ENCODE measurements around the gene TRAF7.

The TRAF7 gene

DNA sequence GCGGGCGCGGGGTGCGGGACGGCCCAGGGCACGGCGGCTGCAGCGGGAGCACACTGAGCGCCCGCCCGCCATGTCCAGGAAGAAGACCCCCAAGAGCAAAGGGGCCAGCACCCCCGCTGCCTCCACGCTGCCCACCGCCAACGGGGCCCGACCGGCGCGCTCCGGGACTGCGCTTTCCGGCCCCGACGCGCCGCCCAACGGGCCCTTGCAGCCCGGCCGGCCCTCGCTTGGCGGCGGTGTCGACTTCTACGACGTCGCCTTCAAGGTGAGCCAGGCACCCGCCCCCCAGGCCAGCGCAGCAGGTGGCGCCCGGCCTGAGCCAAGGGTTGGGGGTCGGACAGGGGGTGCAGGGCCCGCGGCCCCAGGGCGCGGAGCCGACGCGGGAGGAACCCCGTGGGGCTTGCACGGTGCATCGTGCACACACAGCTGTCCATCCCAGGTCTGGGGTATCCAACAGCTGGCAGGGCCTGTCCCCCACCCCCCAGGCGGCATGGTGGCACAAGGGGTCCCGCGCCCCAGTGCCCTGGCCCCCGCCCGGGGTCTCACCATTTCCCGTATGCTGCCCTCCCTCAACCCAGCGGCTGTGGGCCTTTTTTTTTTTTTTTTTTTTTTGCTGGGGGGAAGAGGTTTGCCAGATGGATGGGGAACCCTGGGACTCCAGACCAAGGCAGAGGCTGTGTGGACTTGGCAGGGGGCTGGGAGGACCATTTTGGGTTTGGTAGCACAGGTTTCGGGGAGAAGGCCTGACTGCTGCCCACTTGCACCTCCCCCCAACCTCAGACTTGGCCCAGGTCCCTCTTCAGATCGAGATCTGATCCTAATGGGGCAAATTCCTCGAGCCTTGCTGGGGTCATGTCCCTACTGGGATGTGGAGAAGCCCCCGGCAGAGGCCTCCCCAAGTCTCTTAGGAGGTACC is 6.6 kb upstream of the TRAF7 start:
- DNase-seq, result no peak

- no peak for DNase-seq
Observed at GRCh38 chr16:2149630-2150417, 5.8 kb upstream of the TRAF7 start.

- no peak for DNase-seq
Observed at GRCh38 chr16:2150418-2151187, 5.0 kb upstream of the TRAF7 start.

DNA sequence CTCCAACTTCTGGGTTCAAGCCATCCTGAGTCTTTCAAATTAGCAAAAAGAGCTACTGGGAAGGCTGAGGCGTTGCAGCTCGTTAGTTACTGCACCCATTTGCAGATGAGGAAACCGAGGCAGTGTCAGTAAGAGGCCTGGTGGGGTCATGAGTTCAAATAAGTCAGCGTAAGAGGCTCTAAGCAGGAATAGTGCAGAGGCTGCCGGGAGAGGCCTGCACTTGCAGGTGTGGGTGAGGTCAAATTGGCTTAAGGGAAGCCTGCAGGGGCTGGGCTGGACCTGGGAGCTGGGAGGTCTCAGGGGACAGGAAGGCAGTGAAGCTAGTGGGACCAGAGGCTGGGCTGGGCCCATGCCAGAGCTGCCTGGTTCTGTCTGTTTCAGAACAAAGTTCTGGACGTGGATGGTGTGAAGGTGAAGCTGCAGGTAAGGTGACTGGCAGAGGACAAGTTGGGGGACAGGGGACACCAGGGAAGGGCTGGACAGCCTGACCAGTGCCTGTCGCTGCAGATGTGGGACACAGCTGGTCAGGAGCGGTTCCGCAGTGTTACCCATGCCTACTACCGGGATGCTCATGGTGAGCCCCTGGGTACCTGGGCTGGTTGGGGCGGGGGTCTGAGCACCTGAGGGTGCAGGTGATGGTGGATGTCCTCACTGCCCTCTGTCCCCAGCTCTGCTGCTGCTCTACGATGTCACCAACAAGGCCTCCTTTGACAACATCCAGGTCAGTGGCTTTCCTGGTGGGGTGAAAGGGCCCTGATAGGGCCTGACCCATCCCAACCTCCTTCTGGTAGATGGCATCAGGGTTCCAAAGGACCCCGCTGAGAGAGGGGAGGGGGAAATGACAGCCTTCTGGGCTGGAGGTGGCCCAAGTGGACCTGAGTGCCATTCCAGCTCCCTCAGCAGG is 4.1 kb upstream of the TRAF7 start:
- no peak for DNase-seq

- no peak for DNase-seq
Observed at GRCh38 chr16:2152695-2153506, 2.7 kb upstream of the TRAF7 start.

DNA sequence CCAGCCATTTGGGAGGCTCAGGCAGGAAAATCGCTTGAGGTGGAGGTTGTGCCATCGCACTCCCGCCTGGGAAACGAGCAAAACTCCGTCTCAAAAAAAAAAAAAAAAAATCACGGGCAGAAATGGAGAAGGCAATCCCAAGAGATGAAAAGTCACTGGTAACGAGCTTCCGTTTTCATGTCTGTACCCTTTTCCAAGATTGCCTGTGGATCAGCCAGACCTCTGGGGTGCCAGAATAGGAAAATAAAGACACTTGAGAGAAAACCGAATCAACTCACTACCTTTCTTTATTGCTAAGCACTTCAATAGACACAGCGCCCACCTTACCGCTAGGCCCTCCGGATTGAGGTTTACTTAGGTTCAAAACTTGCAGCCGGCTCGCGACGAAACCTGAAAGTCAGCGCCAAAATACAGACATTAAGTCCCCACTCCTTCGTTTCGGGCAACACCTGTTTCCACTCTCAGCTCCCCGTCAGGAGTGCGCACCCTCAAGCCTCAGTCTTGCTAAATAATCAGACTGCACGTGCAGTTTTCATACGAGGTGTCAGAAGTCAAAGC is 970 bp upstream of the TRAF7 start:
- DNase-seq, result peak; percentile 17

DNA sequence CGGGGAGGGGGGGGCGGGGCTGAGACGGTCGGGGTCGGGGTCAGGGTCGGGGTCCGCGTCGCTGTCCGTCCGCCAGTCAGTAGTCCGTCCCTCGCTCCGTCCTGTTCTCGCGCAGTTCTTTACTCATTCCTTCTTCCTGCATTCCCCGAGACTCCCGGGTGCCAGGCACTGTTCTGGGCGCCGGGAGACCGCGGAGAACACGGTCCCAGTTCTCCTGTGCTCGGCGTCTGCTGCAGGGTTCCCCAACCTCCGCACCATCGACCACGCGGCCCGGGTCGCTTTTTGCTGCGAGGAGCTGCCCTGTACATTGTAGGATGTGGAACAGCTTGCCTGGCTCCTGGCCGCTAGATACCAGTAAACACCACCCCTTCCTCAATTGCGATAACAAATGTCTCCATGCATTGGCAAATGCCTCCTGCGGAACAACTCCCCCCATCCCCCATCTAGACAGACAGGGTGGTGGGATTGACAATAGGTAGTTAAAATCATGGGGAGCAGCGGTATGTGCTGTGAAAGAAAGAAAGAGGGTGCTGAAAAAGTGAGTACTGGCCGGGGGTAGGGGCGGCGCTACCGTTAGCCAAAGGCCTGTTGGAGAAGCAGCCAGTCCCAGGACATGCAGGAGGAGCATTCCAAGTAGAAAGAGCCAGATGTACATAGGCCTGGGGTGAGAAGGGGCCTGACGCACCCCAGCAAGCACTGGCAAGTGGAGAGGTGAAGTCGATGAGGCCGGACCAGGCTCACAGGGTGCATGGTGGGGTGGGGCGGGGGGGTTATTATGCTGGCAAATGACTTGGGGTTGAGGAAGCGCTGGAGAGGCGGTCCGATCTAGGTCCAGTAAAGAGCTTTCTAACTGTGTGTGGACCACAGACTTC is 631 bp downstream of the TRAF7 start:
- DNase-seq, result no peak

DNA sequence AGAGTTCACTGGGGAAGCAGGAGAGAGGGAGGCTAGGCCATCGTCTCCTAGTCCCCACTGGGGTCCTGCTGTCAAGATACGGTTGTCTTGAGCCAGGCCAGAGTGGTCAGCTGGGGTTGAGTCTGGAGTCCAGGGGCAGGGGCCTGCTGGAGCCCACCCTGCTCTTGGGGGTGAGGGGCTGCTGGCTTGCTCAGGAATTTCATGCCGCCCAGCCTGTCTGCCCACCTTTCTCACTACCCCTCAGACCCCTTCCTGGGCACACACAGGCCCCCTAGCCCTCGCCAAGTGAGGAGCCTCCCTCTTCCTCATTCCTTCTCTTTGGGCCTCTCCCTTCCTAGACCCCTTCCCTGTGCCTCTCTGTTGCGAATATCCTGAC is 1.3 kb downstream of the TRAF7 start:
- no peak for DNase-seq

GRCh38 chr16:2157480-2158261 is 2.1 kb downstream of the TRAF7 start:
- DNase-seq, result no peak

- DNase-seq, result no peak
Observed at GRCh38 chr16:2158262-2158638, 2.7 kb downstream of the TRAF7 start.

DNA sequence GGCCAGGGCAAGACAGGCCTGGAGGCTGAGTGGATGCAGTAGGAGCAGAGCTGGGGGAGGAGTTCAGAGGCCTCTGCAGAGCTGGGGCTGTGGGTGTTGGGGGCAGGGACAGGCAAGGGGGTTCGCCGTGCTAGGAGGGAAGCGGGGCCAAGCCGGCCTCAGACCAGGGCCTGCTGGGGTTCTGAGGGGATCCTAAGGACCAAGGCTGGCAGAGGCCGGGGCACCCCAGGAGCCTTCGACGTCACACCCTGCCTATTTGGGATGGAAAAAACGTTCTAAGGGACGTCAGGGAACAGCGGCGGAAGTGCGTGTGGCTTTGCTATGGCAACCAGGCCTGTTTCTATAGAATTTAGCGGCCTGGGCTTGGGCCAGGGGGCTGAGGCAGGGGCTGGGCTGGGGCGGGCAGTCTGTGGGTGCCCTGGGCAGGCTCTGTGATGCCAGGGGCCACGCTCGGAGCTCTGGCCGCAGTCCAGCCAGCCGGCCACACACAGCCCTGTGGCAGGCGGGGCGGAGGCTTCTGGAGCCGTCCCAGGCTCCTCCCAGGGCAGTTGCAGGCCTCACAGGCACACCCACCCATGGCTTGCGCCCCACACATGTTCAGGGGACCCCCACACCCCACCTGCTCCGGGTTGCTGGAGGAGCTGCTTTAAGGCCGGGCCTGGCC is 3.7 kb downstream of the TRAF7 start:
- DNase-seq, result no peak

GRCh38 chr16:2160915-2161551 is 5.5 kb downstream of the TRAF7 start:
- no peak for DNase-seq

DNA sequence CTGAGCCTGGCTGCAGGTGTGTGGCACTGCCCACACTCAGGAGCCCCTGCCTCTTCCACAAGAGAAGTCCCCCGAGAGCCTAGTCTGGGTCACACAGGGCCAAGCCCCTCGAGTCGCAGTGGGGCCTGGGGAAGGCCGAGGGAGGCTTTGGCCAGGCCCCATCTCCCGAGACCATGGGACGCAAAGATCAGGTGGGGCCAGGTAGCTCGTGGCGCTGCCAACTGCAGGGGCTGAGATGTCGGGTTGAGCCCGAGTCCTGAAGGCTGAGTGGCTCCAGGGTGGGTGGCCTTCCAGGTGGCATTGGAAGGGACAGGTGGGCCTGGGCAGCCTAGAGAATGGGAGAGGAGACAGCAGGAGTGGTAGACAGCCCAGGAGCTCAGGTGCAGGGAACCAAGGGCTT is 6.3 kb downstream of the TRAF7 start:
- DNase-seq, result no peak

GRCh38 chr16:2162676-2163118 is 7.1 kb downstream of the TRAF7 start:
- no peak for DNase-seq

GRCh38 chr16:2163211-2163881 is 7.8 kb downstream of the TRAF7 start:
- peak; percentile 33 for DNase-seq

DNA sequence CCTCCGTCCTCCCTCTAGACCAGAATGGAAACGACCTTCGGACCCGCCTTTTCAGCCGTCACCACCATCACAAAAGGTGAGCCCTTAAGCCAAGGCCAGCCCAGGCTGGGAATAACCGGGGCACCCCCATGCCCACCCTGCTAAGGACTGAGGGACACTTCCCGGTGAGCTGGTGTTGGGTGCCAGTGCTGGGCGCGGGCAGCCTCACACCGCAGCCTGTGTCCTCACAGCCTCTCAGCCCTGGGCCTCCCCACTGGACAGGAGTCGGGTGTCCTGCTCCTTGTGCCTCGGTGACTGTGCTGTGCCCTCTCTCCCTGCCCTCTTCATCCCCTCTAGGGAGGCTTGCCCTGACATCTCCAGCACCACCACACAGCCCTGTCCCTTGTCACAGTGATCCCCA is 10.3 kb downstream of the TRAF7 start:
- DNase-seq, result no peak
